HepG2 (cell line): Measurements from ENCODE around the gene CHD9. TPM values are rescaled to one million over a fixed set of nuclear protein-coding genes. Genes with fewer than 3 reads are reported as not detected.

Experiments
- HMG20B ChIP-seq: conservative IDR thresholded peaks from 2 replicates; pipeline ENCODE4 v1.6.1; 2016; ENCODE audit warnings: missing genetic modification reagents, missing compliant biosample characterization
- HNF4A ChIP-seq: sonication (generic); formaldehyde crosslinking; IDR thresholded peaks from 2 replicates; pipeline ENCODE4 v1.4.0; 2020; ENCODE audit warnings: missing genetic modification reagents
- LCORL ChIP-seq, 2 experiments: fragments of 450-650 bp in 1 of 2; sonication (generic) in 1 of 2; formaldehyde crosslinking in 1 of 2; IDR thresholded peaks; 2 replicates each; pipeline versions ENCODE4 v1.5.0 to v1.6.1; 2017 to 2020; ENCODE audit warnings: antibody characterized with exemption in 1 of 2, missing genetic modification reagents in 1 of 2
- NCOA5 ChIP-seq: sonication (generic); formaldehyde crosslinking; IDR thresholded peaks from 2 replicates; pipeline ENCODE4 v1.4.0; 2020; ENCODE audit warnings: missing genetic modification reagents
- NFAT5 ChIP-seq: sonication (generic); formaldehyde crosslinking; IDR thresholded peaks from 2 replicates; pipeline ENCODE4 v1.4.0; 2020; ENCODE audit warnings: missing genetic modification reagents
- NFKB2 ChIP-seq: sonication (generic); formaldehyde crosslinking; IDR thresholded peaks from 2 replicates; pipeline ENCODE4 v1.4.0; 2020; ENCODE audit warnings: missing genetic modification reagents, borderline replicate concordance
- TERF1 ChIP-seq: sonication (generic); formaldehyde crosslinking; IDR thresholded peaks from 2 replicates; pipeline ENCODE4 v1.8.0; 2022; ENCODE audit warnings: mild to moderate bottlenecking, missing genetic modification reagents, moderate library complexity
- USF2 ChIP-seq, 2 experiments: sonication (generic) in 1 of 2; formaldehyde crosslinking in 1 of 2; IDR thresholded peaks; 2 replicates each; pipeline versions ENCODE4 v1.5.1 to v1.6.1; 2011 to 2020; ENCODE audit warnings: borderline replicate concordance in 1 of 2, low read depth in 1 of 2, low read length in 1 of 2, mild to moderate bottlenecking in 1 of 2, missing genetic modification reagents in 1 of 2, moderate library complexity in 1 of 2
- ZNF143 ChIP-seq: sonication (generic); formaldehyde crosslinking; IDR thresholded peaks from 2 replicates; pipeline ENCODE4 v1.4.0; 2020; ENCODE audit warnings: missing genetic modification reagents
- ZNF230 ChIP-seq: sonication (generic); formaldehyde crosslinking; IDR thresholded peaks from 2 replicates; pipeline ENCODE4 v1.4.0; 2020; ENCODE audit warnings: mild to moderate bottlenecking, missing genetic modification reagents
- ZNF350 ChIP-seq: sonication (generic); formaldehyde crosslinking; IDR thresholded peaks from 2 replicates; pipeline ENCODE4 v1.4.0; 2020; ENCODE audit warnings: mild to moderate bottlenecking, low read depth, missing genetic modification reagents, borderline replicate concordance
- ZNF570 ChIP-seq: sonication (generic); formaldehyde crosslinking; IDR thresholded peaks from 2 replicates; pipeline ENCODE4 v1.4.0; 2020; ENCODE audit warnings: mild to moderate bottlenecking, missing genetic modification reagents, borderline replicate concordance
- ZNF609 ChIP-seq: sonication (generic); formaldehyde crosslinking; IDR thresholded peaks from 2 replicates; pipeline ENCODE4 v1.4.0; 2020; ENCODE audit warnings: mild to moderate bottlenecking, missing genetic modification reagents, borderline replicate concordance
- ZNF746 ChIP-seq: sonication (generic); formaldehyde crosslinking; IDR thresholded peaks from 2 replicates; pipeline ENCODE4 v1.8.0; 2022; ENCODE audit warnings: mild to moderate bottlenecking, missing genetic modification reagents
- polyA plus RNA-seq, 8 experiments: library from polyadenylated mRNA; depleted of rRNA in 3 of 8; stranded (reverse) in 7 of 8; unstranded in 1 of 8; fragments of >200 nt; fragmentation: Illumina TruSeq in 4 of 8; extraction: Trizol in 4 of 8; gene quantifications; 2 replicates each; pipeline versions ENCODE4 v1.2.1 to v1.2.3, GENCODE V29; 2011 to 2016; ENCODE audit warnings: low read depth in 4 of 8, missing spikeins in 1 of 8, mixed read lengths in 1 of 8; ENCODE audit not compliant: insufficient read depth in 1 of 8
- total RNA-seq, 5 experiments: library from RNA; depleted of rRNA; stranded (reverse); fragments of >200 nt; fragmentation: Illumina TruSeq; extraction: Trizol; gene quantifications; 2 replicates each; pipeline ENCODE4 v1.2.3, GENCODE V29; 2016; ENCODE audit warnings: low read depth in 1 of 5

Gene CHD9
- total and polyA plus RNA-seq, 2 of the 13 experiments (the other 11 are each of a cell fraction or from before 2014, with no cell fraction given), result 23.4 to 27.7 TPM

- TF ChIP-seq TERF1 (CRISPR knock-in tag), result no peak
- peak; percentile 79; the same call in 1 of the 2 replicates for TF ChIP-seq NFAT5 (CRISPR knock-in tag)
- no peak for TF ChIP-seq ZNF143 (CRISPR knock-in tag)
- TF ChIP-seq LCORL (IDR thresholded peaks at IDR 0.05), result no peak
- 0 out of 2 replicates have a peak, but pooled peaks have one; percentile 53 for TF ChIP-seq LCORL (CRISPR knock-in tag; IDR thresholded peaks at IDR 0.05)
- no peak for TF ChIP-seq ZNF570
- TF ChIP-seq ZNF609 (CRISPR knock-in tag), result peak; percentile 38; the same call in 1 of the 2 replicates
- TF ChIP-seq NFKB2, result peak; percentile 79; the same call in 1 of the 2 replicates
- no peak for TF ChIP-seq ZNF746 (CRISPR knock-in tag)
- TF ChIP-seq NCOA5 (CRISPR knock-in tag), result no peak
- TF ChIP-seq ZNF350 (CRISPR knock-in tag), result no peak
- TF ChIP-seq HMG20B, result no peak
- no peak for TF ChIP-seq HNF4A
- TF ChIP-seq ZNF230 (CRISPR knock-in tag), result no peak
- no peak for TF ChIP-seq USF2 (IDR thresholded peaks at IDR 0.05; ENCODE audit: low read depth, low read length)
- TF ChIP-seq USF2 (CRISPR knock-in tag; IDR thresholded peaks at IDR 0.05; ENCODE audit: borderline replicate concordance), result no peak
Observed at GRCh38 chr16:53131363-53132071, 76.7 kb downstream of the CHD9 start (continued).
